NCI-H2107 (cell line): ENCODE results near the gene P2RX5.
"Not testable (repeated sequence)": the region's sequence is repeated elsewhere in the genome, so short reads cannot be mapped to it uniquely, and the experiment has no call there.

Experiments used
- DNase-seq: peaks from one replicate; lab custom pipeline; 2025; lab: John Stamatoyannopoulos, UW

The P2RX5 gene

DNA sequence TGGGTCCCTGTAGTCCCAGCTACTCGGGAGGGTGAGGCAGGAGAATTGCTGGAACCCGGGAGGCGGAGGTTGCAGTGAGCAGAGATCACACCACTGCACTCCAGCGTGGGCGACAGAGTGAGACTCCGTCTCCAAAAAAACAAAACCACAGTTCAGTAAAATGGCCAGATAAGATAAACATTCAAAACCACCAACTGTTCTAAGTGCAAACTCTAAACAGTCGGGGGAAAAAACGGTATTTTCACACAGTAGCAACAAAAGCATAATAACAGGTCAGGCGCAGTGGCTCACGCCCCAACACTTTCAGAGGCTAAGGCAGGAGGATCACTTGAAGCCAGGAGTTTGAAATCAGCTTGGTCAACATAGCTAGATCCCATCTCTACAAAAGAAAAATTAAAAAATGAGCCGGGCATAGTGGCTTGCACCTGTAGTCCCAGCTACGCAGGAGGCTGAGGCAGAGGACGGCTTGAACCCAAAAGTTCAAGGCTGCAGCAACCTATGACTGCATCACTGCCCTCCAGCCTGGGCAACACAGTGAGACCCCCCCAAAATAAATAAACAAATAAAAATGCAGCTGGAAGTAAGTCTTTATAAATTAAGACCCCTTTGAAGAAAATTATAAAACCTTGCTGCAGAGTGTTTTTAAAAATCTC is 17.0 kb upstream of the P2RX5 start:
- no peak for DNase-seq

DNA sequence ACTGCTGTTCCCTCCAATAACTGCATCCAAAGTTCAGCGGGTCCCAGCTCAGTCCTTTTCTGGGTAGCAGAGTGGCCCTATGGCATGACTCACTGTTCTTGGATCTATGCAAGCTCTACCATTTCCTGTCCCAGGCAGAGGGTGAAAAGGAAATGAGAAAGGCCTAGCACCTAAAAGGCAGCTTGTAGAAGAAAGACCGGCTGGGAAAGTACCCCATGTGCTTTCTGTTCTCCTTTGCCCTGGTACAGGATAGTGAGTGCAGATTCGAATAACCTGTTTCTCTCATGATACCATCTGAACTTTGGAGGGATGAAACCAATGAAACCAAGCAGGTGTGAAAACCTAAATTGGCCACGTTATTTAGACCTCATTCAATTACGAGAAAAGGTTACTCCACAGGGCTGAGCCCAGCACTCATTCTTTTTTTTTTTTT is 15.0 kb upstream of the P2RX5 start:
- no peak for DNase-seq

DNA sequence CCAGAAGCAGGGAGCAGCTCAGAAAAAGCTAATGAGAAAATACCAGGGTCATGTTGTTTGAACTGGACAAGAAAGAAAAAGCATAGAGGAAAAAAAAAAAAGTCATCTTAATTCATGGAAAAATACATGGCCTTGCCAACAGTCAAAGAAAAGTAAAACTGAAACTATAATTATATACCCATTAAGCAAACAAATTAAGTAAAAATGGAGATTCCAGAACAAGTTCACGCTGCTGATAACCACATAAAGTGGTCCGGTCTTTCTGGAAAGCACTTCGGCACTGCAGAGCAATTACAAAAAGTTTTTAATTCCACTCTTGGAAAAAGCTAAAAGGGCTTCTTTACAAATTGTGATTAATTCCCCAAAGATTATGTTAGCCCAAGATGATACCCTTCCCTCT is 12.4 kb upstream of the P2RX5 start:
- DNase-seq, result no peak

DNA sequence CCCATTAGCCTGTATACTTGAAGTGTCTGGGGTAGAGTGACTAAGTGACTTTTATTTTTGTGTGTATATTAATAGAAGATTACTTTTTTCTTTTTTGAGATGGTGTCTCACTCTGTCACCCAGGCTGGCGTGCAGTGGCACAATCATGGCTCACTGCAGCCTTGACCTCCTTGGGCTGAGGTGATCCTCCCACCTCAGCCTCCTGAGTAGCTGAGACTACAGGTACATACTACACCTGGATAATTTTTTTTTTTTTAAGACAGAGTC is 9.7 kb upstream of the P2RX5 start:
- DNase-seq, result not testable (repeated sequence)

DNA sequence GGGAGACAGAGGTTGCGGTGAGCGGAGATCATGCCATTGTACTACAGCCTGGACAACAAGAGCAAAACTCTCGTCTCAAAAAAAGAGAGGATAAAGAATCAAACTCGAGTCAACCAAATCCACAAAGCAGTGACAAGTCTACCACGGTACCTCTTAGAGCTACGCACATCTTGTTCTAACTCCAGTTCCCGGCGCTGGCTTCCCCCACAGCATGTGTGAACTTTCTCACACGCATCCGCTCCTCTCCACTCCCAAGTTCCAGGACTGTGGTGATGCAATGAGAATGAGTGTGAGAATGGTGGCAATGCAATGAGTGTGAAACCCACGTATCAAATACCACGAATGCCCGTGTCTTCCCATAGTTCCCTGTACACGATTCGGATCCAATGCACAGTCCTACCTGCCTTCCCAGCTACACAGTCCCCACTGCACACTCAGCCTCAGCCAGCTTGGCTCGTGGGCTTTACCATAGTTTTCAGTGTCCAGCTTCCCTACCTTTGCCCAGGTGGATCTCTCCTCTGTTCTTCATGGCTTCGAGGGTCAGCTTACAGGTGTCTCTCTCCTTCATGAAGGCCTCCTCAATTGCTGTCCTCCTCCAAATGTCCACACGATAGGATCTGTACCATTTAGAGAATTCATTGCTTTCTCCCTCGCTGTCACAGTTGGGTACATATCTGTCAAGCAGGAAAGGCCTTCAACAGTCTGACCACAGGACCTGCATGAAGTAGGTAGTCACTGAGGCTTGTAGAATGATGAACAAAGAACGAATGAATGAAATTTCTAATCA is 9.2 kb upstream of the P2RX5 start:
- DNase-seq, result no peak

DNA sequence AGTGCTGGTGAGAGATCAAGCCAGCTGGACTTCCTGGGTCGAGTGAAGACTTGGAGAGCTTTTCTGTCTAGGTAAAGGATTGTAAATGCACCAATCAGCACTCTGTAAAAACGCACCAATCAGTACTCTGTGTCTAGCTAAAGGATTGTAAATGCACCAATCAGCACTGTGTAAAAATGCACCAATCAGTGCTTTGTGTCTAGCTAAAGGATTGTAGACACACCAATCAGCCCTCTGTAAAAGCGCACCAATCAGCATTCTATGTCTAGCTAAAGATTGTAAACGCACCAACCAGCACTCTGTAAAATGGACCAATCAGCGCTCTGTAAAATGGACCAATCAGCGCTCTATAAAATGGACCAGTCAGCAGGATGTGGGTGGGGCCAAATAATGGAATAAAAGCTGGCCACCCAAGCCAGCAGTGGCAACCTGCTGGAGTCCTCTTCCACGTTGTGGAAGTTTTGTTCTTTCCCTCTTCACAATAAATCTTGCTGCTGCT is 6.1 kb upstream of the P2RX5 start:
- DNase-seq, result not testable (repeated sequence)

DNA sequence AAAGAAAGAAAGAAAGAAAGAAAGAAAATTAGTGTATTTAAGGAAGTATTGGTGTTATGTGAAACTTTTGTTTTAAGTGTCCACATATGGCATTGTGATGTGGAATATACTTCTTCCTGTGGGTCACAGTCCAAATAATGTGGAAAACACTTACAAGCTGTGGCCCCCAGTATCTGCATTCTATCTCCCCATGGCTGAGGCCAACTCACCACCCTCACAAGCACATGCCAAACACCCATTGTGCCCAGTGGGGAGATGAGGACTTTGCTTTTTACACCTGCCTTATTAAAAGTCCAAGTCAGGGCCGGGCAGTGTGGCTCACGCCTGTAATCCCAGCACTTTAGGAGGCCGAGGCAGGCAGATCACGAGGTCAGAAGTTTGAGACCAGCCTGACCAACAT is 4.0 kb upstream of the P2RX5 start:
- DNase-seq, result no peak

DNA sequence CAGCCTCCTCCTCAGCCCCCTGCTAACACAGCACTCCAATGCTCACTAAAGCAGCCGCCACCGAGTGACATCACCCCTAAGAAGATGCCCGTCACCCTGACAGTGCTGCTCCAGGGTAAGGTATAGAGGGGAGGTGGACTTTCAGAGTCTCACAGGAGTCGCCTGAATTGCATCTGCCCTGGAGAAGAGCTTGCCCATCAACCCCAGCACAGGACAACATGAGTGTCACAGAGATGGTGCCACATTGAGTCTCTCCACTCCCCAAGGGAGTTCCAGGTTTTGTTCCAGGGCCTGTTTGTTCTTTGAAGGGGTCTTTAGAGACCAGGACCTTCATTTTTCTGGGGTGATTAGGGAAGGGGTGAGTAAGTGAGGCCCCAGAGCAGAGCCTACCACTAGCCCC is 2.2 kb upstream of the P2RX5 start:
- no peak for DNase-seq

DNA sequence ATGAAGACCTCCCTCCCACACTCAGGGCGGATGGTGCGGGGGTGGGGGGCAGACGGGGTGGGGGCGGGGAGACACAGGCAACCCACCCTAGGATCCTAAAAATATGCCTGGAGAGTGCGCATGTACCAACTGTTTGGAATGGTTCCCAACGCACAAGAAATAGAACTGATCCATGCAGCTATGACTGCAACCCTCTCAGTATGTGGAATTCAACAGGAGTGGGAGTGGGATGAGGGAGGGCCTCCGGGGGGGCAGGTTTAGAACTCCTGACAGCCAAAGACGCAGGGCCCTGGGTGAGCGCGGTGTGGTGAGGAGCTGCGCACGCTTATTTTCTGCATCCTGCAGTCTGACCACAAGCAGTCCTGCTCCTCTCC is 1.1 kb upstream of the P2RX5 start:
- DNase-seq, result no peak

DNA sequence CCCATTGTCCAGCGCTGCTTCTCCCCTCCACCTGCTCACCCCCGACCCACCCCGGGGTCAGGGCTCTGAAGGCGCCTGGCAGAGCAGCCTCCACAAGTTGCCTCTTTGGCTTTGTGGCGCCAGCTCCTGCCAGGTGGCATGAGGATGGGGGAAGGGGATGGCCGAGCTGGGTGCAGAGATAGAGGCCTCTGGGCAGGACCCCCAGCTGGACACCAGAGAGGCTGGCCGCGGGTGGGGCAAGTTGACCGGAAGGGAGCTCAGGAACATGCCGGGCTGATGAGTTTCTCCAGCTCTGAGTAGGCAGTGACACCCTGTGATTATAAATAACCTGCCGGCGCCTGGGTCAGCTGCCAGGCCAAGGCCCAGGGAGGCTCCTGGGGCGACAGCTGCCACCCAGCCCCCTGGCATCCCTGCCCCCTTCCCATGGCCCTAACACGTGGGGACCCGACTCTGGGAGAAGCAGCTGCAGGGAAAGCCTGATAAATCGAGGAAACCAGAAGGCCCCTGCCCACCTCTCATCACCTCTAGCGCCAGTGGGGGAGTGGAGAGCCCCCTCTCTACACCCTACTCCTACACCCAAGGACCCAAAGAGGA is 729 bp downstream of the P2RX5 start:
- no peak for DNase-seq

DNA sequence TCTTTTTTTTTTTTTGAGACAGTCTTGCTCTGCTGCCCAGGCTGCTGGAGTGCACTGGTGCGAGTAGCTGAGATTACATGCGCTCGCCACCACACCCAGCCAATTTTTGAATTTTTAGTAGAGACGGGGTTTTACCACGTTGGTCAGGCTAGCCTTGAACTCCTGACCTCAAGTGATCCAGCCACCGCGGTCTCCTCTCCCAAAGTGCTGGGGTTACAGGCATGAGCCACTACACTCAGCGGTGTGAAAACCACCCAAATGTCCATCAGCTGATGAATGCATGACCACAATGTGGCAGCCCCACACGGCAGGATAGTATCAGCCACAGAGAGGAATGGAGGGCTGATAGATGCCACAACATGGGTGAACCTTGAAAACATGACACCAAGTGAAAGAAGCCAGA is 2.1 kb downstream of the P2RX5 start:
- no peak for DNase-seq

DNA sequence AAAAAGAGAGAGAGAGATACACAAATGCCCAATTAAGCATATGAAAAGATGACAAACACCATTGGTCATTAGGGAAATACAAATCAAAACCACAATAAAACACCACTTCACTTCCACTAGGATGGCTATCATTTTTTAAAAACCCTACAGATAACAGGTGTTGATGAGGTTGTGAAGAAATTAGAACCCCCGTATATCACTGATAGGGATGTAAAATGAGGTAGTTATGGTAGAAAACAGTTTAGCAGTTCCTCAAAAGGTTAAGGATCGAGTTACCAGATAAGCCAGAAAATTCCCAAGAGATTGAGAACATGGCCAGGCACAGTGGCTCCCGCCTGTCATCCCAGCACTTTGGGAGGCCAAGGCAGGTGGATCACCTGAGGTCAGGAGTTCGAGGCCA is 2.8 kb downstream of the P2RX5 start:
- DNase-seq, result no peak

DNA sequence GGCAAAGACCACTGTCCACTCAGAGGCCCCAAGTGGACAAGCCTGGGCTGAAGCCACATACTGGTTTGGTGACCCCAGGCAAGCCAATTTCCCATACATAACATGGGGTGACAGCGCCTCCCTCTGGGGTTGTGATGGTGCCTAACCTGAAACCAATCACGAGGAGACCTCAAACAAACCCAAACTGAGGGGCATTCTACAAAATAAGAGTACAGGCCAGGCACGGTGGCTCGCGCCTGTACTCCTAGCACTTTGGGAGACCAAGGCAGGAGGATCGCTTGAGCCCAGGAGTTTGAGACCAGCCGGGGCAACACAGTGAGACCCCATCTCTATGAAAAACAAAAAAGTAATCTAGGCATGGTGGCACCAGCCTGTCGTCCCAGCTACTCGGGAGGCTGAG is 3.6 kb downstream of the P2RX5 start:
- no peak for DNase-seq

DNA sequence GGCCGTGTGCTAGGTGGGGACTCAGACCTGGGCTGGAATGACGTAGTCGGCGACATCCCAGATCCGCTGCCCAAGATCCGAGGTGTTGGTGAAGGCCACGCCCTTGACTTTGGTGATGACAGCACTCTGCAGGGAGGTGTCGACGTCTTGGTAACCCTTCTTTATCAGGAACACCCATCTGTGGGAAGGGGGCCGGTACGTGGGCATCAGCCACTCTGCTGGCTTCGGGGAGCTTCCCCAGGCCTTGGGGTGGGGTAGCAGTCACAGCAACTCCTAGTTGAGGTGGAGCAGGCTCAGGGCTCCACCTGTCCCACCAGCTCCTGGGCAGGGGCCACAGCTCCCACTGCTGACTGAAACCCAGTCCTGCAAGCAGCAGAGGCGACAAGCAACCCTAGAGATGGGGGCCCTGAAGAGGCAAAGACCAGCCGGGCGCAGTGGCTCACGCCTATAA is 4.3 kb downstream of the P2RX5 start:
- DNase-seq, result no peak

DNA sequence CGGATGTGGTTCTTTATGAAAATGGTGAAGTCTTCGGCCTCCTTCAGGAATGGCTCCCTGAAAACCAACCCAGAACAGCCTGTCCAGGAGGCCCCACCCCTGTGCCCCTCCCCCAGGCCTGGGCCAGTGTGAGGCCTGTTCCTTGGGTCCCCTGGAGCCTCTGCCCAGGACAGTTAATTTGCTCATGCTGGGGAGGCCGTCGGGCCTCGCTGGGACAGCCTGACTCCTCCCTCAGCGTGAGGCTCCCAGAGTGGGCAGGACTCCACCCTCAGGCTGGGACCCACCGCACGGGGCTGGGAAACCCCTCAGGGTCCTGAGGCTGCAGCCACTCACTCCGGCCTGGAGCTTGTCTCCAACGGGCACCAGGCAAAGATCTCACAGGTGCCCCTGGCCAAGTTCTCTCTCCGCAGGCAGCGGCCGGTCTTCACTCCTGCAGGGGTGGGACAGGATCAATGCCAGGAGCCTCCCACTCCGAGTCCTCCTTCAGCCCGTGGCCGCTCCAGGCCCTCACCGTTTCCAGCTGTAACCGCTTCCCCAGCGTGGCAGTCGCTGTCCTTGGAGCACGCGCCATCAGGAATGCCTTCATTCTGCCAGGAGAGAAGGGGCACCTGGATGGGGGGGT is 5.8 kb downstream of the P2RX5 start:
- no peak for DNase-seq

DNA sequence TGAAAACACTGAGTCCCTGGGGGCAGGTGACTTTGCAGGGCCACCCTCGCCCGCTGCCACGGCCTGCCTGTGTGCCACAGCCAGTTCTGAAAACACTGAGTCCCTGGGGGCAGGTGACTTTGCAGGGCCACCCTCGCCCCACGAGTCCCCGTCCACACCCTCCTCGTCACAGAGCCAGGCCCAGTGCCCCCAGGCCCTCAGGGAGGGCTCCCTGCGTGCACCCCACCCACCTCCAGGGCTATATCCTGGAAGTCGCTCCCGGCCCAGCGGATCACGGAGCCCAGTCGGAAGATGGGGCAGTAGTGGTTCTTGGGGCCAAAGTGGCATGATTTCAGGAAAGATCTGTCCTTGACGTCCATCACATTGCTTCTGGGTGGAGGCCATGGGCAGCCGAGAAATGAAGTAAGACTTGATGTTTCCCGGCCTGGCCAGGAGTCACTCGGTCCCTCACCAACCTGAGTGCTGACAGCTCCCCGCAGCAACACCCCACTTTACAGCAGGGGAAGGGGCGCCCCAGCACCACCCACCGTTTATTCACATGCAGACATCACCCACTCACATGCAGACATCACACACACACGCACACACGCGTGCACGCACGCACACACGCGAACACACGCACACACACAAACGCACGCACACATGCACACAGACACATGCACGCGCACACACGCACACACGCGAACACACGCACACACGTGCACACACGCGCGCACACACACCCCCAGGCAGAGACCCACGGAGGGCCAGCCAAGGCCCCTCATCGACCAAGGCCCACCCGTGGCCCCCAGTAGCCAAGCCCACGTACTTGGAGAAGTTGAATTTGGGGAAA is 6.5 kb downstream of the P2RX5 start:
- no peak for DNase-seq

DNA sequence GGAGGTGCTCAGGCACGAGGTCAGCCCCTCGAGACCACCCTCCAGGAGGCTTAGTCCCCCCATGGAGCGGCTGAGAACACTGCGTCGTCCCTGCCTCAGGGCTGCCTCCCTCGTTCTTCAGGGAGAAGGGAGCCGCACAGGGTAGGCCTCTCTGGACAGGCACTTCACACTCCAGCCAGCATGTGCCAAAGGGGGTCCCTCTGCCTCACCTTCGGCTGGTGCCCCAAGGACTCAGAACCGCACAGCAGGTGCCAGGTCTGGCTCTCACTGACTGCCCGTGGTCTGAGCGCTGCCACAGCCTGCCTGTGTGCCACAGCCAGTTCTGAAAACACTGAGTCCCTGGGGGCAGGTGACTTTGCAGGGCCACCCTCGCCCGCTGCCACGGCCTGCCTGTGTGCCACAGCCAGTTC is 7.1 kb downstream of the P2RX5 start:
- no peak for DNase-seq

DNA sequence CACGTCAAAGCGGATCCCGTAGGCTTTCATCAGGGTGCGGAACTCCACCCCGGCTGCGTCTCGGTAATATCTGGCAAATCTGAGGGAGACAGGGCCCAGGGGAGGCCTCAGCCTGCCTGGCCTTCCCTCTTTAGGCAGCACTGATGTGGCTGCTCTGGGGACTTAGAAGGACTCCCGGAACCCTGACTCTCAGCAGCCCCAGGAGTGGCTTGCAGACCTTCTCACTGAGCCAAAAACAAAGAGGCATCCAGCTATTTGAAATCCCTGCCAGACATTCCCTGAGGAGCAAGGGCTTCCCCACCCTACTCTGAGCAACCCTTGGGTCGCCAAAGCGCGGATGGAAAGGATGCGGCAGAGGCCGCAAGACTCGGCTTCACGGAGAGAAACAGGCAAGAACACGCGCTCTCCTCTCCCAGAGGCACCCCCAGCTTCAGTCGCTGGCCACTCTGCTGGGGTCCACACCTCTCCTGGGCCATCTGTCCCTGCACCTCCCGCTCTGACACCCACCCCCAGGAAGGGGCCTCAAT is 7.9 kb downstream of the P2RX5 start:
- DNase-seq, result no peak

DNA sequence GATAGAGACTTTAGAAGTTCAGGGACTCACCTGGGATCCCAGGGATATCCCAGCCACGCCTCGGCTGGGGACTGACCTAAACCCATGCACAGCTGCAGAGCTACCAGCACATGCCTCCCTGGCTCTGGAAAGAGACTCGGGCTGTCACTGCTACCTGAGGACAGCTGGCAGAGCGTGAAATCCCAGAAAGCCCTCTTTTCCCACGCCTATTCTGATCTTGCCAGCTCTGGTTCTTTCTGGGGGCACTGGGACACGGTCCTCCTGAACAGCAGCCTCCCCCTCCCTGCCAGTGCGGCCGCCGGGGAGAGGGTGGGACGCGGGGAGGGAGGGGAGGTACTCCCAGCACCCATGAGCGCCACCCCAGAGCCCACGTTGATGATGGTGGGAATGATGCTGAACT is 10.8 kb downstream of the P2RX5 start:
- DNase-seq, result no peak

DNA sequence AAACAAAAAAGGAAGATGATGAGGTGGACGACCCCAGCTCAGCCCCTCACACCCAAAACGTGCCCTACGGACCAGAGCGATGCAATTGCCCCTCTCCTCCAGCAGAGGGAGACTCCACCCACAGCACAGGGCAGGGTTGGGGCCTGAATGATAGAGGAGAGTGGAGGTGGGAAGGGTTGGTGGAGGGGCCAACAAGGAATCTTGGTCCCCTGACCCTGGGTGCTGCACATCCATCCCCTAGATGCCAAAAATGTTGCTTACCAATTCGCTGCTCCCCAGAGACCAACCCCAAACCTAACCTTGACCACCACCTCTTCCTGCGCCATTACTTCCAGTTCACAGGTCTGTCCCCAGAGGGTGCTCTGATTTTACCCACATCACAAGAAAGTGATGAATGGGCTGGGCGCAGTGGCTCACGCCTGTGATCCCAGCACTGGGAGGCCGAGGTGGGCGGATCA is 12.9 kb downstream of the P2RX5 start:
- no peak for DNase-seq

DNA sequence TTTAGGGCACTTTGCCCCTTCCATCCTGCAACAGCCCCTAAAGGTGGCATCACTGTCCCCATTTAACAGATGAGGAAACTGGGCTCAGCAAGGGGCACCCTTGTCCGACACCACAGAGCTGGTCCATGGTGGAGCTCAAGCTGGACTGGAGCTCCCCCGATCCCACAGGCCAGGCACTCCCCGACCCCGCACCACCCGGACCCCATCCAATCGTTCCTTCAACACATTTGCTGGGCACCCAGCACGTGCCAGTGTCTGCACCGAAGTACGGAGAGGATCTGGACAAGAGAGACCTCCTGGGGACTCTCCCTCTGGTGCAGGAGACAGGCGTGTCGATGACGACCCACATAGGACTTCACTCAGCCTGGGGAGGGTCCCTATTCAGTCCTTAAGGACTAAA is 13.9 kb downstream of the P2RX5 start:
- no peak for DNase-seq

DNA sequence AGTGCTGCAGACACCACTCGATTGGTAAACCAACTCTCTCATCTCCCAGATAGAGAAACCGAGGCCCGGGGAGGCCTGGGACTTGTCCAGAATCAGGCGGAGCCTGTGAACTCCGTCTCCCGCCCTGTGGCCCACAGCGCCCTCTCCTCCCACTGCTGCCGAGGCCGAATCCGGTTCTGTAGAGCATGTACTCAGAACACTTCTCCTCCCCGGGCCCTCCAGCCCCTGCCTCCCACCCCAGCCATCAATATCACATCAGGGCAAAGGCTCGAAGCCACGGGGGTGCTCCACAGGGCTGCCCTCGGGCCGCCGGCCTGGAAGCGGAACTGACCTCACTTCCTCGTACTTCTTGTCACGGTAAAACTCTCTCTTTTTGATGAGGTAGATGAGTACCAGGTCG is 14.4 kb downstream of the P2RX5 start:
- DNase-seq, result no peak
